Duodenal mucosa (tissue), 2 donors: ENCODE data around the gene SRRM3.
"Not testable (repeated sequence)": the region's sequence is repeated elsewhere in the genome, so short reads cannot be mapped to it uniquely, and the experiment has no call there.

Experiments
- H3K27ac ChIP-seq: one replicate; pipeline ENCODE4 v1.7.0; 2013; ENCODE audit warnings: low read depth, low read length
- H3K27me3 ChIP-seq, 2 donors: one replicate each; pipeline ENCODE4 v1.7.0; 2013; ENCODE audit warnings: low read length in 2 of 2, control low read depth in 1 of 2; ENCODE audit not compliant: insufficient read depth in 2 of 2, control insufficient read depth in 1 of 2
- H3K36me3 ChIP-seq, 2 donors: one replicate each; pipeline ENCODE4 v1.7.0; 2013; ENCODE audit warnings: low read length in 2 of 2, control low read depth in 1 of 2; ENCODE audit not compliant: insufficient read depth in 2 of 2, control insufficient read depth in 1 of 2
- H3K4me1 ChIP-seq, 2 donors: one replicate each; pipeline ENCODE4 v1.7.0; 2013; ENCODE audit warnings: low read length in 2 of 2, control low read depth in 1 of 2; ENCODE audit not compliant: insufficient read depth in 2 of 2, control insufficient read depth in 1 of 2
- H3K4me3 ChIP-seq, 2 donors: one replicate each; pipeline ENCODE4 v1.7.0; 2013; ENCODE audit warnings: low read length in 2 of 2, low read depth in 1 of 2
- H3K9ac ChIP-seq, 2 donors: one replicate each; pipeline ENCODE4 v1.7.0; 2013; ENCODE audit warnings: low read length in 2 of 2, low read depth in 1 of 2
- H3K9me3 ChIP-seq, 2 donors: one replicate each; pipeline ENCODE4 v1.7.0; 2013; ENCODE audit warnings: low read length in 2 of 2, control low read depth in 1 of 2; ENCODE audit not compliant: control insufficient read depth in 1 of 2

SRRM3 gene

DNA sequence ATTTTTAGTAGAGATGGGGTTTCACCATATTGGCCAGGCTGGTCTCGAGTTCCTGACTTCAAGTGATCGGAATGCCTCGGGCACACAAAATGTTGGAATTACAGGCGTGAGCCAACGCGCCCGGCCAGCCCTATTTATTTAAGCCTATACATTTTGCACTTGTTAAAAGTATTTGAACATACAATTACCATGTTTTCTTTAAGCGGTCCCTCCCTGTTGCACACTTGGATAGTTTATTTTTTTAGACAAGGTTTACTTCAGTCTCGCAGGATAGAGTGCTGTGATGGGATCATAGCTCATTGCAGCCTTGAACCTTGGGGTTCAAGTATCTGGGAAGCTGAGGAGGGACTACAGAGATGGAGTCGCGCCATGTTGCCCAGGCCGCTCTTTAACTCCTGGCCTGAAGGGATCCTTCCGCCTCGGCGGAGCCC, 35.7 kb upstream of the SRRM3 start:
- no peaks in the 10 kb centered on the region for H3K27me3 ChIP-seq
- H3K27ac ChIP-seq, result peak overlapping the region; percentile 76
- H3K9ac ChIP-seq, result peak overlapping the region; percentile 34 to 89
- H3K4me3 ChIP-seq, result peak overlapping the region; percentile 72 to 94
- H3K4me1 ChIP-seq, result no peaks in the 10 kb centered on the region
- H3K36me3 ChIP-seq, result no peaks in the 10 kb centered on the region
- no peaks in the 10 kb centered on the region for H3K9me3 ChIP-seq

GRCh38 chr7:76166404-76167255, 35.1 kb upstream of the SRRM3 start:
- Histone ChIP-seq H3K4me1 (no peaks in the 10 kb centered on the region), H3K27ac (peak overlapping the region; percentile 76), H3K9ac (peak overlapping the region; percentile 34 to 89), H3K36me3 (no peaks in the 10 kb centered on the region), H3K27me3 (no peaks in the 10 kb centered on the region), H3K9me3 (no peaks in the 10 kb centered on the region), H3K4me3 (peak overlapping the region; percentile 72 to 94)

DNA sequence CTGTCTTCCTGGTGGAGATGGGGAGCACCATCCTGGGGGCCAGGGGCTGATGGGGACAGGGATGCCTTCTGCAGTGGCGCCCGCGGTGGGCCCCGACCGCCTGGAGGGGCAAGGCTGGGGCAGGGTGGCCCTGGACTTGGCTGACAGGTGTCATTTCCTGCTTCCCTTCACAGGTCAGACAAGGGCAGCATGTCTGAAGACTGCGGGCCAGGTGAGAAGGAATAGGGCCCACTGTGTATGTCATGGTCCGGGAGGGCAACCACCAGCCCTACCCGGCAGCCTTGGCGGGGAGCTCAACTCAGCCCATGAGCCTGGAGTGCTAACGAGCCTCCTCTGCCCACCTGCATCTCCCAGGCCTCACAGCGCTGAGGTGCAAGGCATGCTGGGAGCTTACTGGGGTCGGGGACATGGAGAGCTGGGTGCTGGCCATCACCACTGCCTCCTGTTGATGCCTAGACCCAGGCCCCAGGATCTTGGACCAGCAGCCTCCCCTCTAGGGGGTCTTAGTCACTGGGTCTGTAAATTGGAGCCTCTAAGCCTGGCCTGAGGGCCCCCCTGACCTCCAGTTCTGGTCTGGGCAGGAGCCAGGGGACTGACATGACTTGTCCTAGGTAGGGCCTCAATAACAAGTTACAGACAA, 28.0 kb upstream of the SRRM3 start:
- no peaks in the 10 kb centered on the region for H3K36me3 ChIP-seq
- no peak overlapping the region for H3K9ac ChIP-seq
- H3K27ac ChIP-seq, result no peak overlapping the region
- no peaks in the 10 kb centered on the region for H3K4me1 ChIP-seq
- H3K27me3 ChIP-seq, result no peaks in the 10 kb centered on the region
- H3K4me3 ChIP-seq, result no peak overlapping the region
- no peaks in the 10 kb centered on the region for H3K9me3 ChIP-seq

- not testable (repeated sequence) for H3K9ac ChIP-seq, H3K9me3 ChIP-seq, H3K36me3 ChIP-seq, H3K27ac ChIP-seq, H3K4me3 ChIP-seq, H3K4me1 ChIP-seq, H3K27me3 ChIP-seq
Observed at GRCh38 chr7:76176951-76177350, 24.7 kb upstream of the SRRM3 start.

DNA sequence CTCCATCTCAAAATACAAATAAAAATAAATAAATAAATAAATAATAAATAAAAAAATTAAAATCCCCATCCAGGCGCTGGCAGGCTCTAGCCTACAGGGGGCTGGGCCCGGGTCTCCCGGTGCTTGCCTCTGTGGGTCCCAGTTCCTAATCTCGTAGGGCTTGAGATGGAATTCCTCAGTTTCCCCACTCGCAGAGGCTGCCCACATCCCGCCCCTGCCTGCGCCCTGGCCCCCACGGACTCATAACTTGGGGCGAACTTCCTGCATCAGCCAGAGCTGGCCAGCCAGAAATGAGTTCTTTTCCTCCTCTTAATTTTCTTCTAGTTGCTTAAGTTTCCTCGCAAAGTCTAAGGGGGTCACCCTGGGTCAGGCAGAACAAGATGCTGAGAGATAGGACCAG, 22.0 kb upstream of the SRRM3 start:
- H3K9me3 ChIP-seq, result no peaks in the 10 kb centered on the region
- no peaks in the 10 kb centered on the region for H3K27me3 ChIP-seq
- no peaks in the 10 kb centered on the region for H3K36me3 ChIP-seq
- no peak overlapping the region for H3K27ac ChIP-seq
- H3K9ac ChIP-seq, result no peak overlapping the region
- H3K4me1 ChIP-seq, result no peaks in the 10 kb centered on the region
- no peak overlapping the region for H3K4me3 ChIP-seq

GRCh38 chr7:76182225-76182960, 19.3 kb upstream of the SRRM3 start:
- no peaks in the 10 kb centered on the region for H3K9me3 ChIP-seq
- no peak overlapping the region for H3K27ac ChIP-seq
- peaks cover 0 to 3% of the 10 kb centered on the region in 2 donors for H3K27me3 ChIP-seq
- H3K4me1 ChIP-seq, result no peaks in the 10 kb centered on the region
- no peak overlapping the region for H3K4me3 ChIP-seq
- no peak overlapping the region for H3K9ac ChIP-seq
- no peaks in the 10 kb centered on the region for H3K36me3 ChIP-seq

DNA sequence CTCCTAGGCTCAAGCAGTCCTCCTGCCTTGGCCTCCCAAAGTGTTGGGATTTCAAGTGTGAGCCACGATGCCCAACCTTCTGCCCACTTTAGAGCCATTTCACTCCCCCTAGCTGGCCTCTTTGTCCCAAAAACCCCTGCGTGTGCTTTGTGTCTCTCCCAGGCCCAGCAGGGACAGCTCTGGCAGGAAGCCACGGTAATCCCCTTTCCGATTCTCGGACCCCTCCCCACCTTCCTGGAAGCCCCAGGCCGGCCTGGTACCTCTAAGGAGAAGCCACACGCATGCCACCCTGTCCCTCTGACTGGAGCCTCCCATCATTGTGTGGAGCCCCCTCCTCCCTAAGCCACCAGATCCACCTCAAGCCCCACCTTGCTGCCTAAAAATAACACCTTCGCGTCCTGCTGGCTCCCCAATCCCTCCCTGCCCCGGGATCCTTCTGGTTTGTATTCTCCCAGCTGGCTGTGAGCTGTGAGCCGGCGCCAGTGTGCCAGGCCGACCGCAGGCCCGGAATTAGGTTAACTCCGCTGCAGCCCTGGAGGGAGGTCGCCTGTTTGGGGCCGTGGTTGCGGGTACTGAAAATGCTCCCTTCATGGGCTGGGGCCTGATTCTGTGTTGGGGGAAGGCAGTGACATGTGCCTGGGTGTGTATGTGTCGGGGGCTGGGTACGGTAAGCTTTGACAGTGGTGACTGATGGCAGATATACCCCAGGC, 16.4 kb upstream of the SRRM3 start:
- H3K4me3 ChIP-seq, result no peak overlapping the region
- H3K27ac ChIP-seq, result no peak overlapping the region
- peaks cover 0 to 3% of the 10 kb centered on the region in 2 donors for H3K27me3 ChIP-seq
- H3K36me3 ChIP-seq, result no peaks in the 10 kb centered on the region
- no peaks in the 10 kb centered on the region for H3K9me3 ChIP-seq
- H3K9ac ChIP-seq, result no peak overlapping the region
- H3K4me1 ChIP-seq, result no peaks in the 10 kb centered on the region

DNA sequence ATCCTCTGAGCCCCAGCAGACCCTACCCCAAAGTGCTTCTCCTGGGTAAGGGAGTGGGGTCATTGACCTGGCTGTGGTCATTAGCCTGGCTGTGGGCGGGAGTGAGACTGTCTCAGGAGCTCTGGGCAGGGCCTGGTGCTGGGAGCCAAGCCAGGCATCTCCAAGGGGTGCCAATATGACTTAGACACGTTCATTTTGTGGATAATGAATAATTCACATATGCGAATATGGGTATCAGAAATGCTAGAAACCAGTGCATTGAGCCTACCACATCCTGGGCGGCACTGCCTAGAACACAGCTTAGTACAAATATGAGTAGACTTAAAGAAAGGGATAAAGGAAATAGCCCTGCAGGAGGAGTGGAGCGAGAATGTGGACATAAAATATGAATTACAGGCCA, 14.4 kb upstream of the SRRM3 start:
- H3K4me1 ChIP-seq, result no peaks in the 10 kb centered on the region
- H3K9ac ChIP-seq, result no peak overlapping the region
- H3K36me3 ChIP-seq, result no peaks in the 10 kb centered on the region
- H3K27me3 ChIP-seq, result peaks cover 0 to 3% of the 10 kb centered on the region in 2 donors
- H3K27ac ChIP-seq, result no peak overlapping the region
- peaks cover 0 to 6% of the 10 kb centered on the region in 2 donors for H3K9me3 ChIP-seq
- no peak overlapping the region for H3K4me3 ChIP-seq

GRCh38 chr7:76189276-76189675, 12.4 kb upstream of the SRRM3 start:
- H3K4me1 ChIP-seq, result no peaks in the 10 kb centered on the region
- H3K36me3 ChIP-seq, result no peaks in the 10 kb centered on the region
- no peak overlapping the region for H3K9ac ChIP-seq
- H3K9me3 ChIP-seq, result peaks cover 0 to 6% of the 10 kb centered on the region in 2 donors
- no peak overlapping the region for H3K4me3 ChIP-seq
- no peak overlapping the region for H3K27ac ChIP-seq
- peaks cover 0 to 3% of the 10 kb centered on the region in 2 donors for H3K27me3 ChIP-seq
